GM23248 (cell line): ENCODE results near the gene ACAP3. TPM values are rescaled to one million over a fixed set of nuclear protein-coding genes. Genes with fewer than 3 reads are reported as not detected.

Experiments
- DNase-seq: peaks from one replicate; pipeline ENCODE4 v3.0.0-alpha.2; 2015
- H2AFZ ChIP-seq: fragments of 200-600 bp; sonication (generic); 2 replicates; pipeline ENCODE4 v1.6.1; 2016; ENCODE audit warnings: antibody characterized with exemption
- H3F3A ChIP-seq: fragments of 200-600 bp; sonication (generic); 2 replicates; pipeline ENCODE4 v1.6.1; 2016; ENCODE audit warnings: mild to moderate bottlenecking, antibody characterized with exemption, mixed run types; ENCODE audit not compliant: insufficient read depth
- H3K27ac ChIP-seq: fragments of 200-600 bp; sonication (generic); 2 replicates; pipeline ENCODE4 v1.5.1; 2016; ENCODE audit warnings: mild to moderate bottlenecking
- H3K27me3 ChIP-seq: fragments of 200-600 bp; sonication (generic); replicated peaks from 2 replicates; pipeline ENCODE4 v1.6.1; 2016; ENCODE audit warnings: mild to moderate bottlenecking; ENCODE audit not compliant: insufficient read depth
- H3K36me3 ChIP-seq: fragments of 200-600 bp; sonication (generic); 2 replicates; pipeline ENCODE4 v1.6.1; 2016; ENCODE audit warnings: low read depth, mild to moderate bottlenecking
- H3K4me1 ChIP-seq: fragments of 200-600 bp; sonication (generic); 2 replicates; pipeline ENCODE4 v1.6.1; 2016; ENCODE audit warnings: mild to moderate bottlenecking; ENCODE audit not compliant: insufficient read depth
- H3K4me2 ChIP-seq: fragments of 200-600 bp; sonication (generic); one replicate; pipeline ENCODE4 v1.6.1; 2016; ENCODE audit warnings: mild to moderate bottlenecking; ENCODE audit not compliant: unreplicated experiment
- H3K4me3 ChIP-seq: fragments of 200-600 bp; sonication (generic); 2 replicates; pipeline ENCODE4 v1.5.1; 2016; ENCODE audit warnings: mild to moderate bottlenecking
- H3K79me2 ChIP-seq: fragments of 200-600 bp; sonication (generic); 2 replicates; pipeline ENCODE4 v1.6.1; 2016; ENCODE audit warnings: mild to moderate bottlenecking; ENCODE audit not compliant: insufficient read depth
- H3K9ac ChIP-seq: fragments of 200-600 bp; sonication (generic); 2 replicates; pipeline ENCODE4 v1.6.1; 2016; ENCODE audit warnings: mild to moderate bottlenecking
- H3K9me2 ChIP-seq: fragments of 200-600 bp; sonication (generic); 2 replicates; pipeline ENCODE4 v1.6.1; 2016; ENCODE audit warnings: mixed run types, mild to moderate bottlenecking, moderate library complexity; ENCODE audit not compliant: insufficient read depth
- H3K9me3 ChIP-seq: fragments of 200-600 bp; sonication (generic); one replicate; pipeline ENCODE4 v1.6.1; 2017; ENCODE audit warnings: low read depth
- H4K20me1 ChIP-seq: fragments of 200-600 bp; sonication (generic); 2 replicates; pipeline ENCODE4 v1.6.0; 2016; ENCODE audit not compliant: insufficient read depth
- EZH2 ChIP-seq: fragments of 200-600 bp; sonication (generic); IDR thresholded peaks from 2 replicates; pipeline ENCODE4 v1.6.1; 2018; ENCODE audit warnings: antibody characterized with exemption, mild to moderate bottlenecking; ENCODE audit not compliant: insufficient read depth, poor library complexity, severe bottlenecking
- EZH2phosphoT487 ChIP-seq: fragments of 200-600 bp; sonication (generic); IDR thresholded peaks from 2 replicates; pipeline ENCODE4 v1.6.1; 2018; ENCODE audit warnings: antibody characterized with exemption, moderate library complexity, mild to moderate bottlenecking, low read depth; ENCODE audit not compliant: insufficient read depth
- WGBS, 2 experiments: methylation state at CpG; one replicate each; pipeline ENCODE4 v1.1.6; 2015 to 2017; ENCODE audit warnings: low lambda C conversion rate in 2 of 2, low coverage in 1 of 2; ENCODE audit errors: missing lambda C conversion rate in 2 of 2; 5-methylcytosine and 5-hydroxymethylcytosine counted together
- in situ Hi-C: fragments of 300-500 bp; cut with MboI; formaldehyde crosslinking; loops from 2 replicates; pipeline ENCODE4 v1.15.0; 2020
- polyA plus RNA-seq: library from polyadenylated mRNA; unstranded; fragments of >200 nt; fragmentation: Nextera tagmentation; extraction: Ambion mirVana; gene quantifications from 2 replicates; pipeline ENCODE4 v1.2.1, GENCODE V29; 2016
- total RNA-seq: library from RNA; depleted of rRNA; stranded (reverse); fragments of >200 nt; shearing (Covaris generic); gene quantifications from 2 replicates; pipeline ENCODE4 v1.2.3, GENCODE V29; 2014

The ACAP3 gene
- total and polyA plus RNA-seq, 2 experiments from 2014 or later = 11.8 to 68.0 TPM

DNA sequence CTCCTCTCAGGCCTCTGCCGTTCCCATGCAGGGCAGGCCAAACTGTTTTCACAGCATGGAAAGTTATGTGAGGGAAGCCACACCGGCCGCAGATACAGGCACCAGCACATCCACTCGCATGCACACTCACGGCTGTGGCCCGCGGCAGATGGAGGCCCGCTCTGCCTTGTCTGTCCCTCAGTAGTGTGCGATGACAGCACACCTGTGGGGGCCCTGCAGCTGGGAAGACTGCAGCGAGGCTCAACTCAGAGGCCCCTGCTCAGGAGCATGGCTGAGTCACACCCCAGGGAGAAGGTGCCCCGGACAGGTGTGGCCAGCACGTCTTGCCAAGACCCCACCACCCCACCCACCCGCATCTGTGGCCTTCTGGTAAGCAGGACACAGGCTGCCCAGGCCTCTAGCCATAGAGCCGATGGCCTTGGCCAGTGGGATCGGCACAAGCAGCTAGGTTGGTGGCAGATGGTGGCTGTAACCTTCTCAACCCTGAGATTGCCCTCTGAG lies 32.7 kb downstream of the ACAP3 start:
- peaks cover 26% of the 10 kb centered on the region for H3K4me1 ChIP-seq
- DNase-seq = no peak
- H3K9ac ChIP-seq = 0 out of 2 replicates have a peak overlapping the region, but pooled peaks have one; percentile 96
- H3K27me3 ChIP-seq = no peaks in the 10 kb centered on the region
- H3K27ac ChIP-seq = no peak overlapping the region
- H3K9me3 ChIP-seq = no peaks in the 10 kb centered on the region
- peaks cover 35% of the 10 kb centered on the region for H3K79me2 ChIP-seq
- H3K4me2 ChIP-seq = peak overlapping the region; percentile 73
- no peaks in the 10 kb centered on the region for H4K20me1 ChIP-seq
- WGBS, 2 experiments = 79 to 84% methylated on average over 12 to 15 of the region's 15 CpGs
- in situ Hi-C loops = no loop called here
- TF ChIP-seq EZH2 (no peak), EZH2phosphoT487 (no peak)
- H3F3A ChIP-seq = no peaks in the 10 kb centered on the region
- H3K9me2 ChIP-seq = no peaks in the 10 kb centered on the region
- H3K36me3 ChIP-seq = no peaks in the 10 kb centered on the region
- H3K4me3 ChIP-seq = no peak overlapping the region; the same call in 1 of the 2 replicates
- peak overlapping the region; percentile 72; the same call in 1 of the 2 replicates for H2AFZ ChIP-seq

DNA sequence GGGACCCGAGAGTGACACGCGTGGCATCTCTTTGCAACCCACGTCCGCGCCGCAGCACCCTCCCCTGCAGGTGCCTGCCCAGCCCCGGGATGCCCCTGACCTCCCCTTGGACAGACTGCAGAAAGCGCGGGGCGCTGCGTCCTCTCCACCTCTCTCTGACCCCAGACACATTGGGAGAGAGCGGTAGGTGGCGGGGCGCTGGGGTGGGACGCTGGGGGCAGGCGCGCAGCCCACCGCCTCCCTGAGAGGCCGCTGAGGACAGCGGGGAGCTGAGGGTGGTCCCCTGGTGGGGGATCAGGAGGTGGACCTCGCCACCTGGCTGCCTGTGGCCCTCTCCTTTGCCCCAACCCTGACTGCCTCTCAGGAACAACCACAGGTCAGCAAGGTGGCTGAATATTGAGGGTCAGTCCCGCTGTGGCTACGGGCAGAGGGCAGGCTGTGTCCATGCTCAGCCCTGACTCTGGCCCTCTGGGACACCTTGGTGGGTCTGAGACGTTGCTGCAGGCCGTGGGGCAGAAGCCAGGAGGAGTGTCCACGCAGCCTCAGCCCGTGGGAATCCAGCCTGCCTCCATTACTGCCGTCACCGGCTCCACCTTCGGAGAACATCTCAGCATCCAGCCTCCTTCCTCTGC lies 33.3 kb downstream of the ACAP3 start:
- H3F3A ChIP-seq = no peaks in the 10 kb centered on the region
- WGBS, 2 experiments = 15 to 16% methylated on average over 31 of the region's 31 CpGs
- peak overlapping the region; percentile 73 for H3K4me2 ChIP-seq
- no peak overlapping the region for H3K27ac ChIP-seq
- no peak for TF ChIP-seq EZH2phosphoT487
- no peak for TF ChIP-seq EZH2
- H3K9me2 ChIP-seq = no peaks in the 10 kb centered on the region
- peak overlapping the region; percentile 96 for H3K4me3 ChIP-seq
- DNase-seq = no peak
- peak overlapping the region; percentile 96 for H3K9ac ChIP-seq
- no peaks in the 10 kb centered on the region for H3K9me3 ChIP-seq
- in situ Hi-C loops = no loop called here
- H3K36me3 ChIP-seq = no peaks in the 10 kb centered on the region
- no peaks in the 10 kb centered on the region for H3K27me3 ChIP-seq
- peaks cover 26% of the 10 kb centered on the region for H3K4me1 ChIP-seq
- H3K79me2 ChIP-seq = peaks cover 41% of the 10 kb centered on the region
- peak overlapping the region; percentile 72 for H2AFZ ChIP-seq
- H4K20me1 ChIP-seq = no peaks in the 10 kb centered on the region

DNA sequence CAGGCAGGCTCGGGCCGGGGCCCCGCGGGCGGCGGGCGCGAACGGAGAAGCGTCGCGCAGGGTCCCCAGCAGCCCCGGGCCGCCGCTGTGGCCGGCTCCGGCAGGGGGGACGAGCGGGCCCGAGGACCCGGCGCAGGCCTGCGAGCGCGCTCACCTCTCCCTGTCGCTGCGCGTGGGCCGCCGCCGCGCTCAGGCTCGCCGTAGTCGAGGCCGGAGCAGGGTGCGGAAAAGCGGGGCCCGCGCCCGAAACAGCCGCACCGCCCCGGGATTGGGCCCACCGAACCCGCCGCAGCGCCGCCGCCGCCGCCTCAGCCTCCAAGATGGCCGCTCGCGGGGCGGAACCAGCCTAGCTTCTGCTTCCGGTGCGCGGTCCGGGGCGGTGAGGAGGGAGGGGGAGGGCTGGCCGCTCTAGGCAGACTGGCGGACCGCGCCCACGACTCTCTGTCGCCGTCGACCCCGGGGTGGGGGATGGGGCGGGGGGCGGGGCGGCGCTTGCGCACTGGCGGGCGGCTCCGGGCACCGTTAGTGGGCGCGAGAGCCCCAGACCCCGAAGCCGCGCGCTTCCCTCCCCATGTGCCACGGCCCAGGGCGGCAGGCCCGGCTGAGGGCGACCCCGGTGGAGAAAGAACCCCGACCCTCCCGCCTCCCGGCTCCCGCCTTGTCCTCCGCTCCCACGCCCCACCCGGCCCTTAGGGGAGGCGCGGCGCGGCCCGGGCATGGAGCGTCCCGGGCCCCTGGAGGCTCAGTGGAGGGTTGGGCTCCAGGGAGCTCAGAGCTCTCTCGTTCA lies 34.0 kb downstream of the ACAP3 start, which contains the start of gene UBE2J2:
Gene UBE2J2 (minus strand): TSS at position 343 of the 787 bp plus-strand sequence. CDS start 5,862 bp downstream, outside the sequence.
- TF ChIP-seq EZH2 (no peak), EZH2phosphoT487 (no peak)
- 1 to 4% methylated on average over 40 to 50 of the region's 105 CpGs for WGBS, 2 experiments
- peak within 1 kb of the TSS; percentile 96 for H3K4me3 ChIP-seq

DNA sequence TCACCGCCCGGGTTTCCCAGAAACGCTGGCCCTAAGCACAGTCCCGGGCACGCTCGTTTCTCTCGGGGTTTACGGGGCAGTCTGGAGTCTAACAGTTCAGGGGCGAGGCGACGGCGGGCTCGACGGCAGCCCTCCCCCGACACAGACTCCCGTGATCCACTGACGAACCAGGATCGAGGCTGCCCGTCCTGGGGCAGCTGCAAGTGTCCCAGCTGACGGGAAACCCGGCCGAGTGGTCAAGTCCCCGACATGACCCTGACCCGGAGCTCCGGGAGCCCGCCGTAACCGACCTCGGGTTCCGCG lies 34.6 kb downstream of the ACAP3 start:
- Histone ChIP-seq H3F3A (no peaks in the 10 kb centered on the region), H3K4me3 (peak overlapping the region; percentile 96), H3K79me2 (peaks cover 53% of the 10 kb centered on the region), H2AFZ (no peak overlapping the region), H3K4me2 (peak overlapping the region; percentile 78), H3K27ac (peak overlapping the region; percentile 72), H3K4me1 (peaks cover 26% of the 10 kb centered on the region), H4K20me1 (no peaks in the 10 kb centered on the region), H3K36me3 (no peaks in the 10 kb centered on the region), H3K9ac (peak overlapping the region; percentile 96), H3K9me3 (no peaks in the 10 kb centered on the region), H3K9me2 (no peaks in the 10 kb centered on the region), H3K27me3 (no peaks in the 10 kb centered on the region)
- TF ChIP-seq EZH2 = no peak
- TF ChIP-seq EZH2phosphoT487 = no peak
- in situ Hi-C loops = no loop called here
- DNase-seq = peak; percentile 49
- 1% methylated on average over 27 to 30 of the region's 31 CpGs for WGBS, 2 experiments

More for the DNA sequence above, 34.0 kb downstream of the ACAP3 start, which contains the start of gene UBE2J2:
- H4K20me1 ChIP-seq = no peaks in the 10 kb centered on the region
- H3F3A ChIP-seq = no peaks in the 10 kb centered on the region
- no peaks in the 10 kb centered on the region for H3K27me3 ChIP-seq
- peak within 1 kb of the TSS; percentile 78 for H3K4me2 ChIP-seq
- no peaks in the 10 kb centered on the region for H3K9me2 ChIP-seq
- no peaks in the 10 kb centered on the region for H3K9me3 ChIP-seq
- H3K9ac ChIP-seq = peak within 1 kb of the TSS; percentile 96
- H3K36me3 ChIP-seq = no peaks in the 10 kb centered on the region
- peaks cover 26% of the 10 kb centered on the region for H3K4me1 ChIP-seq
- H2AFZ ChIP-seq = peak within 1 kb of the TSS; percentile 72
- peak; percentile 96 for DNase-seq
- in situ Hi-C loops = no loop called here
- peaks cover 48% of the 10 kb centered on the region for H3K79me2 ChIP-seq
- peak within 1 kb of the TSS; percentile 72 for H3K27ac ChIP-seq
